Measurements from ENCODE around the gene PTPN5. TPM values are rescaled to one million over a fixed set of nuclear protein-coding genes. Genes with fewer than 3 reads are reported as not detected.

Gene PTPN5
- total RNA-seq, 1 experiment from 2014 or later = not detected

DNA sequence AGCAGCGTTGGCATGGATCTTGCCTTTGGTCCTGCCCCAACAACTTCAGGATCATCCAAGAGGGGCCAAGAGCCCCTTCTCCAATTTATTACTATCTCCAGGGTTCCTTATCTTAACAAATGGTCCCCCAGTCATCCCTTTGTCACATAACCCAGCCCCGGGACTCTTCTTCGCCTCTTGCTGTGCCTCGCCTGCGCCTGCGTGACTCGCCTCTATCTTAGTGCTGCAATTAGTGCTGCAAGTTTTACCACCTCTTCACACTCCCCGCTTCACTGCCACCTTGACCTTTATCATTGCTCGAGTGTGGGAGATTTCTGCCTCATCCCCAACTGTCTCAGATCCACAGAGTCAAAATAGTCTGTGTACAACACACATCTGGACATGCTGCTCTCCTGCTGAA is 61.6 kb downstream of the PTPN5 start:
- CTCF ChIA-PET = no interaction called here
- no peak overlapping the region for H3K4me3 Mint-ChIP-seq (ENCODE audit: low read depth, unreplicated experiment)
- TF ChIP-seq, protein P1, sequence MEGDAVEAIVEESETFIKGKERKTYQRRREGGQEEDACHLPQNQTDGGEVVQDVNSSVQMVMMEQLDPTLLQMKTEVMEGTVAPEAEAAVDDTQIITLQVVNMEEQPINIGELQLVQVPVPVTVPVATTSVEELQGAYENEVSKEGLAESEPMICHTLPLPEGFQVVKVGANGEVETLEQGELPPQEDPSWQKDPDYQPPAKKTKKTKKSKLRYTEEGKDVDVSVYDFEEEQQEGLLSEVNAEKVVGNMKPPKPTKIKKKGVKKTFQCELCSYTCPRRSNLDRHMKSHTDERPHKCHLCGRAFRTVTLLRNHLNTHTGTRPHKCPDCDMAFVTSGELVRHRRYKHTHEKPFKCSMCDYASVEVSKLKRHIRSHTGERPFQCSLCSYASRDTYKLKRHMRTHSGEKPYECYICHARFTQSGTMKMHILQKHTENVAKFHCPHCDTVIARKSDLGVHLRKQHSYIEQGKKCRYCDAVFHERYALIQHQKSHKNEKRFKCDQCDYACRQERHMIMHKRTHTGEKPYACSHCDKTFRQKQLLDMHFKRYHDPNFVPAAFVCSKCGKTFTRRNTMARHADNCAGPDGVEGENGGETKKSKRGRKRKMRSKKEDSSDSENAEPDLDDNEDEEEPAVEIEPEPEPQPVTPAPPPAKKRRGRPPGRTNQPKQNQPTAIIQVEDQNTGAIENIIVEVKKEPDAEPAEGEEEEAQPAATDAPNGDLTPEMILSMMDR (IDR thresholded peaks at IDR 0.05; ENCODE audit: unreplicated experiment) = no peak
- no peak for DNase-seq
- H3K27ac Mint-ChIP-seq (ENCODE audit: unreplicated experiment) = no peak overlapping the region
- no peaks in the 10 kb centered on the region for H3K9me3 Mint-ChIP-seq (ENCODE audit: low read depth, unreplicated experiment)
- H3K36me3 Mint-ChIP-seq (ENCODE audit: insufficient read depth, unreplicated experiment) = no peaks in the 10 kb centered on the region
- no peaks in the 10 kb centered on the region for H3K4me1 Mint-ChIP-seq (ENCODE audit: low read depth, unreplicated experiment)
- intact Hi-C loops (cut with micrococcal nuclease; ENCODE audit: unreplicated experiment) = loop anchor here (5.0 to 10.0 kb wide), 3 partner anchors 63 to 615 kb away; partner anchors contain the start of gene UEVLD
- BruUV-seq (replicated peaks) = no TSS peak
- peaks cover 7% of the 10 kb centered on the region for H3K27me3 Mint-ChIP-seq (ENCODE audit: unreplicated experiment)

DNA sequence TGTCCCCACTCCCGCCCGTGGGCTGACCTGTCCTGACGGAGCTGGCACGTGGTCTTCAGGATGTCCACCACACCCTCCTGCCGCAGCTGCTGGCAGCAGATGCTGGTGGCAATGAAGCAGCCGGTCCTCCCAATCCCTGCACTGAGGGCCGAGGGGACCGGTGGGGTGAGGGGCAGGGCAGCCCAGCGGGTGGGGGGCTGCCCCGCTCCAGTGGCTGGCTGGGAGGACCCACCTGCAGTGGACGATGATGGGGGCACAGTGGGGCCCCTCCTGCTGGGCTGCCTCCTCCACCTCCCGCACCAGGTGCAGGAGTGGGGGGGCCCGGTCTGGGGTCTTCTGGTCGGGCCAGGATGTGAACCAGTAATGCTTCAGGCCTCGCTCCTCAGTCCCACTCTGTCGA is 62.2 kb downstream of the PTPN5 start:
- peaks cover 1% of the 10 kb centered on the region for H3K27me3 Mint-ChIP-seq (ENCODE audit: unreplicated experiment)
- no peaks in the 10 kb centered on the region for H3K4me1 Mint-ChIP-seq (ENCODE audit: low read depth, unreplicated experiment)
- TF ChIP-seq, protein P1 (IDR thresholded peaks at IDR 0.05; ENCODE audit: unreplicated experiment) = no peak
- no TSS peak for BruUV-seq (replicated peaks)
- CTCF ChIA-PET = no interaction called here
- no peak overlapping the region for H3K4me3 Mint-ChIP-seq (ENCODE audit: low read depth, unreplicated experiment)
- DNase-seq = no peak
- intact Hi-C loops (cut with micrococcal nuclease; ENCODE audit: unreplicated experiment) = loop anchor here (10.0 kb wide), 1 partner anchor 95 kb away; the partner anchor contains the start of gene SPTY2D1
- H3K9me3 Mint-ChIP-seq (ENCODE audit: low read depth, unreplicated experiment) = no peaks in the 10 kb centered on the region
- H3K27ac Mint-ChIP-seq (ENCODE audit: unreplicated experiment) = no peak overlapping the region
- H3K36me3 Mint-ChIP-seq (ENCODE audit: insufficient read depth, unreplicated experiment) = no peaks in the 10 kb centered on the region

DNA sequence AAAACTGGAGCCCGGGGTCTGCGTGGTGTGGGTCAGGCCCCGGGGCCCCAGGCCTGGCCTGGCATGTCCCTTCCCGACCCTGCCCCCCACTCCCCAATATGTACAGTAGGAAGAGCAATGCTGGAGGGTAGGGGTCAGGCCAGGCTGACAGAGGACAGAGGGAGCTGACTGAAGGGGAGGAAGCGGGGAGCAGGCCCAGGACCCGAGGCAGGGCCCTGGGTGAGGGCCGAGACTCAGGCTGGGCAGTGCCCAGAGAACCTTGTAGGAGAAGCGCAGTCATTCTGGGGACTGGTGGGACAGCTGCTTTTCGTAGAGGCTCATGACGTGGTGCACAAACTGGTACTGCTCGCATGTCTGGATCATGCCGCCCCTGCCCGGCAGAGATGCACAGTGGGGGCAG is 62.9 kb downstream of the PTPN5 start:
- intact Hi-C loops (cut with micrococcal nuclease; ENCODE audit: unreplicated experiment) = loop anchor here (10.0 kb wide), 1 partner anchor 94 kb away; the partner anchor contains the start of gene SPTY2D1
- BruUV-seq (replicated peaks) = no TSS peak
- TF ChIP-seq, protein P1 (IDR thresholded peaks at IDR 0.05; ENCODE audit: unreplicated experiment) = no peak
- H3K27me3 Mint-ChIP-seq (ENCODE audit: unreplicated experiment) = no peaks in the 10 kb centered on the region
- H3K4me3 Mint-ChIP-seq (ENCODE audit: low read depth, unreplicated experiment) = no peak overlapping the region
- H3K4me1 Mint-ChIP-seq (ENCODE audit: low read depth, unreplicated experiment) = no peaks in the 10 kb centered on the region
- no peak for DNase-seq
- H3K9me3 Mint-ChIP-seq (ENCODE audit: low read depth, unreplicated experiment) = no peaks in the 10 kb centered on the region
- CTCF ChIA-PET = interaction anchor here (0.6 to 1.6 kb wide), 3 partner anchors 9 to 322 kb away, joined by 3 to 8 read pairs (median 4); no protein-coding TSS in a partner anchor
- no peak overlapping the region for H3K27ac Mint-ChIP-seq (ENCODE audit: unreplicated experiment)
- no peaks in the 10 kb centered on the region for H3K36me3 Mint-ChIP-seq (ENCODE audit: insufficient read depth, unreplicated experiment)

DNA sequence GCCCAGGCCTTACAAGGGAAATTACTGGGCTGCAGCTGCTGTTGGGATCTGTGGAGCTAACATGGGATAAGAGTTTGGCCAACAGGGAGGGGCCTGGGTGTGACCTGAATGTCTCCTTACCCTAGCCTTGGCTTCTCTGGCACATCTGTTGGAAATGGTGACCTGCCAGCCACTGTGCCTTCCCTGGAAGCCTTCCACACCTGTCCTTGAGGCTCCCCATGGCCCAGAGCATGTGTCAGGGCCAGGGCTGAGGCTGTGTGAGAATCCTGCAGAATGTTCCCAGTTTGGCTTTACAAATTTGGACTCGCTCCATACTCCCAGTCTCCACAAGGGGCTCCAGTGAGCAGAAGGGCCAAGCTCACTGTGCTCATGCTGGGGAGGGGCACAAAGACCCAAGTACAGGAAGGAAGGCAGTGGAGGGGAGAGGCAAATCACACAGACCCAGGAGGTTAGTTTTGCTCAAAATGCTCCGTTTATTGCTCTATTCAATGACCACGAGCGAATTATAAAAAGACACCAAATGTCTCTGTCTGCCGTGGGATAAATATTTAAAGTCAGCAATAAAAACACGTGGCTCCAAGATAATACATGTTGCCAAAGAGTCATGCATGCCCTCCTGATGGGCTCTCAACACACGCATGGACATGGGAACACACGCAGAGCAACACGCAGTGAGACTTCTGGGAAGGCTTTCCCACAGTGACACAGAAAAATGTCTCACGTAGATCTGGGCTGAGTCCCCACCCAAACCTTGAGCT is 63.9 kb downstream of the PTPN5 start:
- intact Hi-C loops (cut with micrococcal nuclease; ENCODE audit: unreplicated experiment) = loop anchor here (10.0 kb wide), 1 partner anchor 93 kb away; the partner anchor contains the start of gene SPTY2D1
- Mint-ChIP-seq H3K4me1 (ENCODE audit: low read depth, unreplicated experiment) (no peaks in the 10 kb centered on the region), H3K27me3 (ENCODE audit: unreplicated experiment) (no peaks in the 10 kb centered on the region), H3K4me3 (ENCODE audit: low read depth, unreplicated experiment) (no peak overlapping the region), H3K36me3 (ENCODE audit: insufficient read depth, unreplicated experiment) (no peaks in the 10 kb centered on the region), H3K9me3 (ENCODE audit: low read depth, unreplicated experiment) (no peaks in the 10 kb centered on the region), H3K27ac (ENCODE audit: unreplicated experiment) (no peak overlapping the region)
- no TSS peak for BruUV-seq (replicated peaks)
- CTCF ChIA-PET = interaction anchor here (0.6 to 1.6 kb wide), 5 partner anchors 10 to 187 kb away, joined by 3 to 8 read pairs (median 3); no protein-coding TSS in a partner anchor
- TF ChIP-seq, protein P1 (IDR thresholded peaks at IDR 0.05; ENCODE audit: unreplicated experiment) = peak; percentile 75
- DNase-seq = peak; percentile 57
